ENCODE results near the gene YJEFN3.

DNA sequence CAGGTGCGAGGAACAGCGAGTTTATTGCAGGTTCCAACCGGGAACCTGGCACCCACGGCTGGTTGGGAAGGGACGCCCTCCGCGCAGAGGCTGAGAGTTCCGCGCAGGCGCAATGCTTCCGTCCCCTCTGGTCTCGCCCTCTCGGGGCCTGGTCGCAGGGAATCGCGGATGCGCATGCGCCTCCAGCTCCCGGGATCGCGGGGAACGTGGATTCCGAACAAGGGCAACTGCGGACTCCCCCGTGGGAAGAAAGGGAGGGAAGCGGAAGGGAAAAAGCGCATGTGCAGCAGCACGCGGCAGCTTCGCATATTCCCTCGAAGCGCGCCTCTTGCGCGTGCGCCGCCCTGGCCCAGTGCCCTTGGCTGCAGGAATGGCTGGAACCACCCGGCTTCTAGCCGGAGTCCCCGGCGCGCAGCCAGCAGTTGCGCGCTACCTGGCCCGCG is 14.5 kb upstream of the YJEFN3 start:
- TF ChIP-seq, protein P1, sequence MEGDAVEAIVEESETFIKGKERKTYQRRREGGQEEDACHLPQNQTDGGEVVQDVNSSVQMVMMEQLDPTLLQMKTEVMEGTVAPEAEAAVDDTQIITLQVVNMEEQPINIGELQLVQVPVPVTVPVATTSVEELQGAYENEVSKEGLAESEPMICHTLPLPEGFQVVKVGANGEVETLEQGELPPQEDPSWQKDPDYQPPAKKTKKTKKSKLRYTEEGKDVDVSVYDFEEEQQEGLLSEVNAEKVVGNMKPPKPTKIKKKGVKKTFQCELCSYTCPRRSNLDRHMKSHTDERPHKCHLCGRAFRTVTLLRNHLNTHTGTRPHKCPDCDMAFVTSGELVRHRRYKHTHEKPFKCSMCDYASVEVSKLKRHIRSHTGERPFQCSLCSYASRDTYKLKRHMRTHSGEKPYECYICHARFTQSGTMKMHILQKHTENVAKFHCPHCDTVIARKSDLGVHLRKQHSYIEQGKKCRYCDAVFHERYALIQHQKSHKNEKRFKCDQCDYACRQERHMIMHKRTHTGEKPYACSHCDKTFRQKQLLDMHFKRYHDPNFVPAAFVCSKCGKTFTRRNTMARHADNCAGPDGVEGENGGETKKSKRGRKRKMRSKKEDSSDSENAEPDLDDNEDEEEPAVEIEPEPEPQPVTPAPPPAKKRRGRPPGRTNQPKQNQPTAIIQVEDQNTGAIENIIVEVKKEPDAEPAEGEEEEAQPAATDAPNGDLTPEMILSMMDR (IDR thresholded peaks at IDR 0.05) = no peak
- TF ChIP-seq, protein P2, sequence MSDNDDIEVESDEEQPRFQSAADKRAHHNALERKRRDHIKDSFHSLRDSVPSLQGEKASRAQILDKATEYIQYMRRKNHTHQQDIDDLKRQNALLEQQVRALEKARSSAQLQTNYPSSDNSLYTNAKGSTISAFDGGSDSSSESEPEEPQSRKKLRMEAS (IDR thresholded peaks at IDR 0.05) = no peak
- TF ChIP-seq, protein P3, sequence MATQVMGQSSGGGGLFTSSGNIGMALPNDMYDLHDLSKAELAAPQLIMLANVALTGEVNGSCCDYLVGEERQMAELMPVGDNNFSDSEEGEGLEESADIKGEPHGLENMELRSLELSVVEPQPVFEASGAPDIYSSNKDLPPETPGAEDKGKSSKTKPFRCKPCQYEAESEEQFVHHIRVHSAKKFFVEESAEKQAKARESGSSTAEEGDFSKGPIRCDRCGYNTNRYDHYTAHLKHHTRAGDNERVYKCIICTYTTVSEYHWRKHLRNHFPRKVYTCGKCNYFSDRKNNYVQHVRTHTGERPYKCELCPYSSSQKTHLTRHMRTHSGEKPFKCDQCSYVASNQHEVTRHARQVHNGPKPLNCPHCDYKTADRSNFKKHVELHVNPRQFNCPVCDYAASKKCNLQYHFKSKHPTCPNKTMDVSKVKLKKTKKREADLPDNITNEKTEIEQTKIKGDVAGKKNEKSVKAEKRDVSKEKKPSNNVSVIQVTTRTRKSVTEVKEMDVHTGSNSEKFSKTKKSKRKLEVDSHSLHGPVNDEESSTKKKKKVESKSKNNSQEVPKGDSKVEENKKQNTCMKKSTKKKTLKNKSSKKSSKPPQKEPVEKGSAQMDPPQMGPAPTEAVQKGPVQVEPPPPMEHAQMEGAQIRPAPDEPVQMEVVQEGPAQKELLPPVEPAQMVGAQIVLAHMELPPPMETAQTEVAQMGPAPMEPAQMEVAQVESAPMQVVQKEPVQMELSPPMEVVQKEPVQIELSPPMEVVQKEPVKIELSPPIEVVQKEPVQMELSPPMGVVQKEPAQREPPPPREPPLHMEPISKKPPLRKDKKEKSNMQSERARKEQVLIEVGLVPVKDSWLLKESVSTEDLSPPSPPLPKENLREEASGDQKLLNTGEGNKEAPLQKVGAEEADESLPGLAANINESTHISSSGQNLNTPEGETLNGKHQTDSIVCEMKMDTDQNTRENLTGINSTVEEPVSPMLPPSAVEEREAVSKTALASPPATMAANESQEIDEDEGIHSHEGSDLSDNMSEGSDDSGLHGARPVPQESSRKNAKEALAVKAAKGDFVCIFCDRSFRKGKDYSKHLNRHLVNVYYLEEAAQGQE (IDR thresholded peaks at IDR 0.05) = no peak
- TF ChIP-seq EP300 (IDR thresholded peaks at IDR 0.05) = no peak
- TF ChIP-seq RFX5 (IDR thresholded peaks at IDR 0.05) = no peak
- no peak for TF ChIP-seq EHF (CRISPR knock-in tag; IDR thresholded peaks at IDR 0.05)
- no peak for TF ChIP-seq RAD21 (conservative IDR thresholded peaks at IDR 0.05 in 1 of 2, IDR thresholded peaks at IDR 0.05 in 1 of 2)
- TF ChIP-seq TFCP2L1 (CRISPR knock-in tag; IDR thresholded peaks at IDR 0.05) = no peak
- TF ChIP-seq KDM1A (IDR thresholded peaks at IDR 0.05; ENCODE audit: low read depth) = no peak
- no peak for TF ChIP-seq SMC3 (IDR thresholded peaks at IDR 0.05)
- TF ChIP-seq POLR2A (IDR thresholded peaks at IDR 0.05; ENCODE audit: low read length) = no peak
- no peak for TF ChIP-seq MAFK (IDR thresholded peaks at IDR 0.05; ENCODE audit: partially characterized antibody)
- no peak for TF ChIP-seq CEBPB (IDR thresholded peaks at IDR 0.05)
- TF ChIP-seq HDAC2 (IDR thresholded peaks at IDR 0.05) = no peak

Measured in A549 (cell line).